ENCODE results near the gene AWAT2. TPM values are rescaled to one million over a fixed set of nuclear protein-coding genes. Genes with fewer than 3 reads are reported as not detected.

Gene AWAT2
- total and polyA plus RNA-seq, 2 experiments from 2014 or later, result not detected

DNA sequence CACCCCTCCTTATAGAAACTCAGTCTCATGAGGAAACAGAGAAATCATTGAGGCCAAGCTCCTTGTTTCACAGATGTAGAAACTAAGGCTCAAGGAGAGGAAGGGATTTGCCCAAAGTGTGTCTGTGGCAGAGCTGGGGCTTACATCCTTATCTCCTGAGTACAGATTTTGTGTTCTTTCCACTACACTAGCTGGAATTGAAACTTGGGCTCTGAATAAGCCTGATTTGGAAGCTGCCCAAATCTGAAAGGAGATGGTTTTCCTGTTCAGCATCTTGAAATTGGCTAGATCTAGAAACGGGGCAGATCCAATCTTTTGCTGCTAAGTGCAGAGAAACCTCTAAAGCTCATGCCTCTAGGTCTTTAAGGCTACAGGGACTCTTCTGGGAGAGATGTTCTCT is 24.3 kb downstream of the AWAT2 start:
- Histone ChIP-seq H4K20me1 (ENCODE audit: insufficient read depth, poor library complexity, severe bottlenecking) (no peaks in the 10 kb centered on the region), H2AFZ (no peak overlapping the region), H3K36me3 (replicated peaks; ENCODE audit: insufficient read depth, low read depth) (no peaks in the 10 kb centered on the region), H3K79me2 (no peaks in the 10 kb centered on the region), H3K4me2 (no peak overlapping the region), H3K9me3 (ENCODE audit: low read depth) (no peaks in the 10 kb centered on the region), H3K4me3 (no peak overlapping the region), H3K27me3 (no peaks in the 10 kb centered on the region), H3K27ac (no peak overlapping the region), H3K9me2 (replicated peaks; ENCODE audit: insufficient read depth) (no peaks in the 10 kb centered on the region), H3K4me1 (ENCODE audit: insufficient read depth) (no peaks in the 10 kb centered on the region)
- DNase-seq (ENCODE audit: low spot score), result no peak
- TF ChIP-seq, protein P1, sequence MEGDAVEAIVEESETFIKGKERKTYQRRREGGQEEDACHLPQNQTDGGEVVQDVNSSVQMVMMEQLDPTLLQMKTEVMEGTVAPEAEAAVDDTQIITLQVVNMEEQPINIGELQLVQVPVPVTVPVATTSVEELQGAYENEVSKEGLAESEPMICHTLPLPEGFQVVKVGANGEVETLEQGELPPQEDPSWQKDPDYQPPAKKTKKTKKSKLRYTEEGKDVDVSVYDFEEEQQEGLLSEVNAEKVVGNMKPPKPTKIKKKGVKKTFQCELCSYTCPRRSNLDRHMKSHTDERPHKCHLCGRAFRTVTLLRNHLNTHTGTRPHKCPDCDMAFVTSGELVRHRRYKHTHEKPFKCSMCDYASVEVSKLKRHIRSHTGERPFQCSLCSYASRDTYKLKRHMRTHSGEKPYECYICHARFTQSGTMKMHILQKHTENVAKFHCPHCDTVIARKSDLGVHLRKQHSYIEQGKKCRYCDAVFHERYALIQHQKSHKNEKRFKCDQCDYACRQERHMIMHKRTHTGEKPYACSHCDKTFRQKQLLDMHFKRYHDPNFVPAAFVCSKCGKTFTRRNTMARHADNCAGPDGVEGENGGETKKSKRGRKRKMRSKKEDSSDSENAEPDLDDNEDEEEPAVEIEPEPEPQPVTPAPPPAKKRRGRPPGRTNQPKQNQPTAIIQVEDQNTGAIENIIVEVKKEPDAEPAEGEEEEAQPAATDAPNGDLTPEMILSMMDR (IDR thresholded peaks at IDR 0.05; ENCODE audit: poor library complexity), result no peak
- TF ChIP-seq EZH2phosphoT487 (IDR thresholded peaks at IDR 0.05; ENCODE audit: low read depth, severe bottlenecking, unreplicated experiment), result no peak
- no peak for TF ChIP-seq EZH2 (IDR thresholded peaks at IDR 0.05; ENCODE audit: borderline replicate concordance)
- 52% methylated on average over 1 of the region's 1 CpG for WGBS (ENCODE audit: low lambda C conversion rate, missing lambda C conversion rate)

DNA sequence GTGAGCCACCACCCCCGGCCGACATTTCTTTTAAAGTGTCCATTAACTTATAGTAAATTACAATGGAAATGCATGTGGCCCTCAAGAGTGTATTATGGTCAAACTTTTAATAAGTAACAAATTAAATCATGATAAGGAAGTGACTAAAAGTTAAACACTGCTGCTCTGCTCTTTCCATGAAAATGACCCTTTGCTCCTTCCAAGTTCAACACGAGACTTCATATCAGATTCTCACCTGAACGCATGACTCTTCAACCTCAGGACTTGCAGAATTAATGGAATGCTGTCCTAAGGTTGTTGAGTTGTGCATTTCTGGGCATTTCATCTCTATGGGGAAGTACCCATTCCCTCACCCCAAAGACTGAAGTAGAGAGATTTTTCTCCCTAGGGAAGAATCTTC is 27.1 kb downstream of the AWAT2 start:
- Histone ChIP-seq H3K9me3 (ENCODE audit: low read depth) (no peaks in the 10 kb centered on the region), H2AFZ (no peak overlapping the region), H3K4me1 (ENCODE audit: insufficient read depth) (no peaks in the 10 kb centered on the region), H3K27me3 (no peaks in the 10 kb centered on the region), H4K20me1 (ENCODE audit: insufficient read depth, poor library complexity, severe bottlenecking) (no peaks in the 10 kb centered on the region), H3K27ac (peak overlapping the region; percentile 73), H3K4me2 (no peak overlapping the region), H3K4me3 (no peak overlapping the region), H3K79me2 (no peaks in the 10 kb centered on the region), H3K9me2 (replicated peaks; ENCODE audit: insufficient read depth) (no peaks in the 10 kb centered on the region), H3K36me3 (replicated peaks; ENCODE audit: insufficient read depth, low read depth) (no peaks in the 10 kb centered on the region)
- no peak for TF ChIP-seq EZH2phosphoT487 (IDR thresholded peaks at IDR 0.05; ENCODE audit: low read depth, severe bottlenecking, unreplicated experiment)
- no peak for TF ChIP-seq EZH2 (IDR thresholded peaks at IDR 0.05; ENCODE audit: borderline replicate concordance)
- TF ChIP-seq, protein P1 (IDR thresholded peaks at IDR 0.05; ENCODE audit: poor library complexity), result no peak
- no peak for DNase-seq (ENCODE audit: low spot score)
- 75% methylated on average over 4 of the region's 4 CpGs for WGBS (ENCODE audit: low lambda C conversion rate, missing lambda C conversion rate)

DNA sequence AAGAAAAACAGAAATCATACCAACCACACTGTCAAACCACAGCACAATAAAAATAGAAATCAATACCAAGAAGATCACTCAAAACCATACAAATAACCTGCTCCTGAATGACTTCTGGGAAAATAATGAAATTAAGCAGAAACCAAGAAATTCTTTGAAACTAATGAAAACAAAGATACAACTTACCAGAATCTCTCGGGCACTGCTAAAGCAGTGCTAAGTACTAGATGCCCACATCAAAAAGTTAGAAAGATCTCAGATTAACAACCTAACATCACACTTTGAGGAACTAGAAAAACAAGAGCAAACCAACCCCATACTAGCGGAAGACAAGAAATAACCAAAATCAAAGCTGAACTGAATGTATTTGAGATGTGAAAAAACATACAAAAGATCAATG is 33.2 kb downstream of the AWAT2 start:
- Histone ChIP-seq H3K9me3 (ENCODE audit: low read depth) (no peaks in the 10 kb centered on the region), H3K4me1 (ENCODE audit: insufficient read depth) (no peaks in the 10 kb centered on the region), H3K4me2 (no peak overlapping the region), H3K27me3 (no peaks in the 10 kb centered on the region), H3K4me3 (no peak overlapping the region), H3K36me3 (replicated peaks; ENCODE audit: insufficient read depth, low read depth) (no peaks in the 10 kb centered on the region), H3K9me2 (replicated peaks; ENCODE audit: insufficient read depth) (no peaks in the 10 kb centered on the region), H3K27ac (no peak overlapping the region), H2AFZ (no peak overlapping the region), H3K79me2 (no peaks in the 10 kb centered on the region), H4K20me1 (ENCODE audit: insufficient read depth, poor library complexity, severe bottlenecking) (no peaks in the 10 kb centered on the region)
- TF ChIP-seq EZH2phosphoT487 (IDR thresholded peaks at IDR 0.05; ENCODE audit: low read depth, severe bottlenecking, unreplicated experiment) (no peak), EZH2 (IDR thresholded peaks at IDR 0.05; ENCODE audit: borderline replicate concordance) (no peak)
- TF ChIP-seq, protein P1 (IDR thresholded peaks at IDR 0.05; ENCODE audit: poor library complexity), result no peak
- WGBS (ENCODE audit: low lambda C conversion rate, missing lambda C conversion rate), result 91% methylated on average over 2 of the region's 2 CpGs
- no peak for DNase-seq (ENCODE audit: low spot score)
